HepG2 (cell line): ENCODE results near the gene SLC4A11. TPM values are rescaled to one million over a fixed set of nuclear protein-coding genes. Genes with fewer than 3 reads are reported as not detected.

Source experiments
- ARHGAP35 ChIP-seq: sonication (generic); formaldehyde crosslinking; IDR thresholded peaks from 2 replicates; pipeline ENCODE4 v1.9.0; 2022; ENCODE audit warnings: mild to moderate bottlenecking, inconsistent platforms, moderate library complexity, missing genetic modification reagents, borderline replicate concordance
- ELF3 ChIP-seq: IDR thresholded peaks from 2 replicates; pipeline ENCODE4 v1.6.1; 2016; ENCODE audit warnings: missing genetic modification reagents, missing compliant biosample characterization
- KMT2B ChIP-seq: IDR thresholded peaks from 2 replicates; pipeline ENCODE4 v1.6.1; 2016; ENCODE audit warnings: missing genetic modification reagents, missing compliant biosample characterization
- MED8 ChIP-seq: sonication (generic); formaldehyde crosslinking; IDR thresholded peaks from 2 replicates; pipeline ENCODE4 v1.8.1; 2023; ENCODE audit warnings: mild to moderate bottlenecking, missing genetic modification reagents; ENCODE audit not compliant: insufficient replicate concordance
- SETDB1 ChIP-seq: sonication (generic); formaldehyde crosslinking; IDR thresholded peaks from 2 replicates; pipeline ENCODE4 v1.5.1; 2020; ENCODE audit warnings: missing genetic modification reagents, mild to moderate bottlenecking, borderline replicate concordance
- SYNCRIP ChIP-seq: fragments of 200-400 bp; formaldehyde crosslinking; IDR thresholded peaks from 2 replicates; pipeline ENCODE4 v1.6.1; 2018; ENCODE audit warnings: mild to moderate bottlenecking, low read depth, low read length; ENCODE audit not compliant: insufficient read depth
- ZNF180 ChIP-seq: sonication (generic); formaldehyde crosslinking; IDR thresholded peaks from 2 replicates; pipeline ENCODE4 v1.4.0; 2020; ENCODE audit warnings: low read depth, missing genetic modification reagents, borderline replicate concordance
- ZNF232 ChIP-seq: sonication (generic); formaldehyde crosslinking; IDR thresholded peaks from 2 replicates; pipeline ENCODE4 v1.4.0; 2020; ENCODE audit warnings: missing genetic modification reagents, borderline replicate concordance
- ZNF251 ChIP-seq: sonication (generic); formaldehyde crosslinking; IDR thresholded peaks from 2 replicates; pipeline ENCODE4 v1.9.0; 2021; ENCODE audit warnings: mild to moderate bottlenecking, missing genetic modification reagents
- ZNF570 ChIP-seq: sonication (generic); formaldehyde crosslinking; IDR thresholded peaks from 2 replicates; pipeline ENCODE4 v1.4.0; 2020; ENCODE audit warnings: mild to moderate bottlenecking, missing genetic modification reagents, borderline replicate concordance
- polyA plus RNA-seq, 8 experiments: library from polyadenylated mRNA; depleted of rRNA in 3 of 8; stranded (reverse) in 7 of 8; unstranded in 1 of 8; fragments of >200 nt; fragmentation: Illumina TruSeq in 4 of 8; extraction: Trizol in 4 of 8; gene quantifications; 2 replicates each; pipeline versions ENCODE4 v1.2.1 to v1.2.3, GENCODE V29; 2011 to 2016; ENCODE audit warnings: low read depth in 4 of 8, missing spikeins in 1 of 8, mixed read lengths in 1 of 8; ENCODE audit not compliant: insufficient read depth in 1 of 8
- total RNA-seq, 5 experiments: library from RNA; depleted of rRNA; stranded (reverse); fragments of >200 nt; fragmentation: Illumina TruSeq; extraction: Trizol; gene quantifications; 2 replicates each; pipeline ENCODE4 v1.2.3, GENCODE V29; 2016; ENCODE audit warnings: low read depth in 1 of 5
- TF ChIP-seq, protein P1 (sequence below): sonication (generic); formaldehyde crosslinking; IDR thresholded peaks from one replicate; pipeline ENCODE4 v1.5.1; 2020; ENCODE audit warnings: mild to moderate bottlenecking, missing genetic modification reagents; ENCODE audit errors: not compliant biosample characterization
- TF ChIP-seq, protein P2 (sequence below): sonication (generic); formaldehyde crosslinking; IDR thresholded peaks from 2 replicates; pipeline ENCODE4 v1.5.0; 2020; ENCODE audit warnings: mild to moderate bottlenecking, low read depth, missing genetic modification reagents, borderline replicate concordance
- TF ChIP-seq, protein P3 (sequence below): sonication (generic); formaldehyde crosslinking; conservative IDR thresholded peaks from 2 replicates; pipeline ENCODE4 v1.8.0; 2022; ENCODE audit warnings: mild to moderate bottlenecking, moderate library complexity, missing genetic modification reagents
- TF ChIP-seq, protein P4 (sequence below): sonication (generic); formaldehyde crosslinking; IDR thresholded peaks from 2 replicates; pipeline ENCODE4 v1.5.1; 2020; ENCODE audit warnings: missing genetic modification reagents, mild to moderate bottlenecking, borderline replicate concordance

Gene SLC4A11
- total and polyA plus RNA-seq, 2 of the 13 experiments (the other 11 are each of a cell fraction or from before 2014, with no cell fraction given): 3.9 to 27.0 TPM

DNA sequence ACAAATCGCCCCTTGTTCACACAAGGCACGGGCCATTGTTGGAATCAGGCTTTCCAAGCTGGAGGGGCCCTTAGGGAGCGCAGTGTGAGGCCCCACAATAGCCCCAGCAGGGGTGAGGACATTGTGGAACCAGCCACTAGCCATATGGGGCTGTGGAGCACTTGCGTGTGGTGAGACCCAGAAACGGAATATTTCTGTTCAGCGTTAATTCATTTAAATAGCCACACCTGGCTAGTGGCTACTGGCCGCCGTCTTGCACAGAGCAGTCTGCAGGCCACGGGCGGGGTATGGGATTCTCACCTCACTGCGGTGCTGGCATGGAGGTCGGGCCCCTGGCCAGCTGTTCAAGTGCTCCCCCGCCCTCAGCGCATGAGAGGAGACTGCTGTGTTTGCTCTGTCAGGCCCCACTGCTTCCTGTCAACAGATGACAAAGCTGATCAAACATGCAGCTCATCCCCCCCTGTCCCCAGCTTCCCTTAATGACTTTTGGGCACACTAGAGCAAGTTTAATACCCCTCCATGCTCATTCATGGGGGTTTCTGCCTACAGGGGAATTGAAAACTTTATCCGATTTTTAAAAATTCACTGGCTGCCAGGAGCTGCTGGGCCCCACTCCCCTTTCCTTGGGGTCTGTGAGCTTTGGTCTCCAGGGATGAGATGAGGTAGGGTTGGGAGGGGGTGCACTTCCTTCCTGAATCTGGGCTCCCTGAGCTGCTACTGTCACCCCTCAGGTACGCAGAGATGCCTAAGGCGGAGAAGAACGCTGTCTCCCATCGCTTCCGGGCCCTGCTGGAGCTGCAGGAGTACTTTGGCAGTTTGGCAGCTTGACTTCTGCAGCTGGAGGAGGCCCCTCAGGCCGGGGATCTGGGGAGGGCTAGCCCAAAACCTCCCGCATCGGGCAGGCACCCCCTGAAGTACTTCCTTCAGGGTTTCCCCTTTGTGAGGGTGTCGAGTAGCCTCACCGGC lies 16.1 kb downstream of the SLC4A11 start (continued):
- TF ChIP-seq, protein P1, sequence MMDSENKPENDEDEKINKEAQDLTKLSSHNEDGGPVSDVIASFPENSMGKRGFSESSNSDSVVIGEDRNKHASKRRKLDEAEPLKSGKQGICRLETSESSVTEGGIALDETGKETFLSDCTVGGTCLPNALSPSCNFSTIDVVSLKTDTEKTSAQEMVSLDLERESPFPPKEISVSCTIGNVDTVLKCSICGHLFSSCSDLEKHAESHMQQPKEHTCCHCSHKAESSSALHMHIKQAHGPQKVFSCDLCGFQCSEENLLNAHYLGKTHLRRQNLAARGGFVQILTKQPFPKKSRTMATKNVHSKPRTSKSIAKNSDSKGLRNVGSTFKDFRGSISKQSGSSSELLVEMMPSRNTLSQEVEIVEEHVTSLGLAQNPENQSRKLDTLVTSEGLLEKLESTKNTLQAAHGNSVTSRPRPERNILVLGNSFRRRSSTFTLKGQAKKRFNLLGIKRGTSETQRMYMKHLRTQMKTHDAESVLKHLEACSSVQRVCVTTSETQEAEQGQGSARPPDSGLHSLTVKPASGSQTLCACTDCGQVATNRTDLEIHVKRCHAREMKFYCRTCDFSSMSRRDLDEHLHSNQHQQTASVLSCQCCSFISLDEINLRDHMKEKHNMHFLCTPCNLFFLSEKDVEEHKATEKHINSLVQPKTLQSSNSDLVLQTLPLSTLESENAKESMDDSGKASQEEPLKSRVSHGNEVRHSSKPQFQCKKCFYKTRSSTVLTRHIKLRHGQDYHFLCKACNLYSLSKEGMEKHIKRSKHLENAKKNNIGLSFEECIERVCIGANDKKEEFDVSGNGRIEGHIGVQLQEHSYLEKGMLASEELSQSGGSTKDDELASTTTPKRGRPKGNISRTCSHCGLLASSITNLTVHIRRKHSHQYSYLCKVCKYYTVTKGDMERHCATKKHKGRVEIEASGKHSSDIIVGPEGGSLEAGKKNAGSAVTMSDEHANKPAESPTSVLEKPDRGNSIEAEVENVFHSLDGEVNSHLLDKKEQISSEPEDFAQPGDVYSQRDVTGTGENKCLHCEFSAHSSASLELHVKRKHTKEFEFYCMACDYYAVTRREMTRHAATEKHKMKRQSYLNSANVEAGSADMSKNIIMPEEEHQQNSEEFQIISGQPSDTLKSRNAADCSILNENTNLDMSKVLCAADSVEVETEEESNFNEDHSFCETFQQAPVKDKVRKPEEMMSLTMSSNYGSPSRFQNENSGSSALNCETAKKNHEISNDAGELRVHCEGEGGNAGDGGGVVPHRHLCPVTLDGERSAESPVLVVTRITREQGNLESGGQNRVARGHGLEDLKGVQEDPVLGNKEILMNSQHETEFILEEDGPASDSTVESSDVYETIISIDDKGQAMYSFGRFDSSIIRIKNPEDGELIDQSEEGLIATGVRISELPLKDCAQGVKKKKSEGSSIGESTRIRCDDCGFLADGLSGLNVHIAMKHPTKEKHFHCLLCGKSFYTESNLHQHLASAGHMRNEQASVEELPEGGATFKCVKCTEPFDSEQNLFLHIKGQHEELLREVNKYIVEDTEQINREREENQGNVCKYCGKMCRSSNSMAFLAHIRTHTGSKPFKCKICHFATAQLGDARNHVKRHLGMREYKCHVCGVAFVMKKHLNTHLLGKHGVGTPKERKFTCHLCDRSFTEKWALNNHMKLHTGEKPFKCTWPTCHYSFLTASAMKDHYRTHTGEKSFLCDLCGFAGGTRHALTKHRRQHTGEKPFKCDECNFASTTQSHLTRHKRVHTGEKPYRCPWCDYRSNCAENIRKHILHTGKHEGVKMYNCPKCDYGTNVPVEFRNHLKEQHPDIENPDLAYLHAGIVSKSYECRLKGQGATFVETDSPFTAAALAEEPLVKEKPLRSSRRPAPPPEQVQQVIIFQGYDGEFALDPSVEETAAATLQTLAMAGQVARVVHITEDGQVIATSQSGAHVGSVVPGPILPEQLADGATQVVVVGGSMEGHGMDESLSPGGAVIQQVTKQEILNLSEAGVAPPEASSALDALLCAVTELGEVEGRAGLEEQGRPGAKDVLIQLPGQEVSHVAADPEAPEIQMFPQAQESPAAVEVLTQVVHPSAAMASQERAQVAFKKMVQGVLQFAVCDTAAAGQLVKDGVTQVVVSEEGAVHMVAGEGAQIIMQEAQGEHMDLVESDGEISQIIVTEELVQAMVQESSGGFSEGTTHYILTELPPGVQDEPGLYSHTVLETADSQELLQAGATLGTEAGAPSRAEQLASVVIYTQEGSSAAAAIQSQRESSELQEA: peak; percentile 93
- TF ChIP-seq ZNF180 (no peak; the same call in 1 of the 2 replicates), ZNF232 (peak; percentile 98), ARHGAP35 (CRISPR knock-in tag) (peak; percentile 78; the same call in 1 of the 2 replicates), ZNF251 (CRISPR knock-in tag) (peak; percentile 21; the same call in 1 of the 2 replicates), ZNF570 (no peak), SYNCRIP (no peak), MED8 (peak; percentile 94), KMT2B (CRISPR knock-in tag) (peak; percentile 78), SETDB1 (CRISPR knock-in tag) (0 out of 2 replicates have a peak, but pooled peaks have one; percentile 5), ELF3 (CRISPR knock-in tag) (peak; percentile 92)
- TF ChIP-seq, protein P2, sequence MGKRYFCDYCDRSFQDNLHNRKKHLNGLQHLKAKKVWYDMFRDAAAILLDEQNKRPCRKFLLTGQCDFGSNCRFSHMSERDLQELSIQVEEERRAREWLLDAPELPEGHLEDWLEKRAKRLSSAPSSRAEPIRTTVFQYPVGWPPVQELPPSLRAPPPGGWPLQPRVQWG (CRISPR knock-in tag): no peak
- TF ChIP-seq, protein P3, sequence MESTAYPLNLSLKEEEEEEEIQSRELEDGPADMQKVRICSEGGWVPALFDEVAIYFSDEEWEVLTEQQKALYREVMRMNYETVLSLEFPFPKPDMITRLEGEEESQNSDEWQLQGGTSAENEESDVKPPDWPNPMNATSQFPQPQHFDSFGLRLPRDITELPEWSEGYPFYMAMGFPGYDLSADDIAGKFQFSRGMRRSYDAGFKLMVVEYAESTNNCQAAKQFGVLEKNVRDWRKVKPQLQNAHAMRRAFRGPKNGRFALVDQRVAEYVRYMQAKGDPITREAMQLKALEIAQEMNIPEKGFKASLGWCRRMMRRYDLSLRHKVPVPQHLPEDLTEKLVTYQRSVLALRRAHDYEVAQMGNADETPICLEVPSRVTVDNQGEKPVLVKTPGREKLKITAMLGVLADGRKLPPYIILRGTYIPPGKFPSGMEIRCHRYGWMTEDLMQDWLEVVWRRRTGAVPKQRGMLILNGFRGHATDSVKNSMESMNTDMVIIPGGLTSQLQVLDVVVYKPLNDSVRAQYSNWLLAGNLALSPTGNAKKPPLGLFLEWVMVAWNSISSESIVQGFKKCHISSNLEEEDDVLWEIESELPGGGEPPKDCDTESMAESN: peak; percentile 94
- TF ChIP-seq, protein P4, sequence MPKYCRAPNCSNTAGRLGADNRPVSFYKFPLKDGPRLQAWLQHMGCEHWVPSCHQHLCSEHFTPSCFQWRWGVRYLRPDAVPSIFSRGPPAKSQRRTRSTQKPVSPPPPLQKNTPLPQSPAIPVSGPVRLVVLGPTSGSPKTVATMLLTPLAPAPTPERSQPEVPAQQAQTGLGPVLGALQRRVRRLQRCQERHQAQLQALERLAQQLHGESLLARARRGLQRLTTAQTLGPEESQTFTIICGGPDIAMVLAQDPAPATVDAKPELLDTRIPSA (CRISPR knock-in tag): no peak
